GM19452 (cell line): ENCODE measurements around the gene VPS72.

Experiments
- ATAC-seq: cut with Tn5 transposase; IDR thresholded peaks from one replicate; pipeline ENCODE4 v1.9.1; 2021; ENCODE audit not compliant: unreplicated experiment

The VPS72 gene

DNA sequence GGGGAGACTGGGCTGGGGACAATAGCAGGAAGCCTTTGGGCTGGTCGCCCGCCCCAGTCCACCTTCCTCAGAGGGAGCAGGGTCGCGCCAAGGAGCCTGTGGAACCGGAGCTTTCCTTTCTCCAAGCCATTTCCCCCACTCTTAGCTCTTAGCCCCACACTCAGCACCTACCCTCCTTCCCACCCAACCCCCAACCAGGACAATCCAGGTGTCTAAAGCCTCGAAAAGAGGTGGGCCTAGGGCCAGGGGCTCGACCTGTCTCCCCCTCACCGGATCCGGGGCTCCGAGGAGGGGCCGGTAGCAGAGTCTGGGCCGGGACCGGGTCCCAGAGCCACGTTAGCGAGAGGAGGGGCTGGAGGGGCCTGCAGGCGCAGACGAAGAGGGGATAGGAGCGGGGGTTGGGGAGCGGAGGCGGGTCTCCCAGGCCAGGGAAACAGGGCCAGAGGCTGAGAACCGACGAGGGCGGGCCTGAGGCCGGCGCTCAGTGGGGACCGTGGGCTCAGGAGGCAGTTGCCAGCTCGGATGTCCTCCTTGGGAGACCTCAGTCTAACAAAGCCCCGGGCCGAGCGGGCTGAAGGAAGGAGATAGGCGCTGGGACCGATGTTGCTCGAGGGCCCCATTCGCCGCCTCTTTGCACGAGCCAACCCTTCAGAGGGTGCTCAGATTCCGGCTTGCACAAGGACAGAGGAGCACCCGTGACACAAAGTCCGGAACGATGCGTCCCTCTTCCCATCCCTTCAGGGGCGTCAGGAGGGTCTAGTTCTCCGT, 44.5 kb downstream of the VPS72 start:
- no peak for ATAC-seq

DNA sequence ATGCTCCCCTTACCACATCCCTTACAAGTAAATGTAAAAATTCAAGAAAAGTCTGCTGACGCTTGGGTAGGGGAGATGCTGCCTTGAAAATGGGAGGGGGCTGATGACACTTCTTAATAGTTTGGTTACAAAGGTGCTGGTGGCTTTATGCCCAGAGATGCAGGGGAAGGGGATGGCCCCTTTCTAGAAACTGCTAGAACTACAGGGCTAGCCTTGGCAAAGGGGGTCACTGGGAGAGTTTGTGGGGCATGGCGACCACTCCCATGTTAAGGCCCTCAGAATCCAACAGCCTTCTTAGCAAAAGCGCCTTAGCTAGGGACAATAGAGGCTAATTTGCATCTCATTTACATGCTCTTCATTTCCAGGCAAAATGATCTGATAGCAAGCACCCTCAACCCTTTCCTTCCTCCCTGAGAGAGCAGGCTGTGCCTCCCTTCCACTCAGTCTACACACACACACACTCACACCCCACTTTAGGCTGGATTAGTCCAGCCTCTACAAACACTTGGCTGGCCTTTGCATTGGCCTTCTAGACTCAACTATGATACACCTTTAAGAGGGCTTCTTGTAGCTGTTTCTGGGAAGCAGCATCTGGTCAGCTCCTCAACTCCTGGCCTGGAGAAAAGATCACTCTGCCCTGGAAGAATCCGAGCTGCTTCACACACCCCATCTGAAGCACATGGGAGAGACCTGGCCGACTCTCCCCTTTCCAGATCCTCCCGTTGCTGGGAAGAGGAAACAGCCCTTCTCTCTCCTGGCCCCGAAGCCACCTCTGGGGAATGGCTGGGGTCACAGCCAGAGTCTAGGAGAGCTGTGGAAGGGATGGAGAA, 45.3 kb downstream of the VPS72 start:
- no peak for ATAC-seq

DNA sequence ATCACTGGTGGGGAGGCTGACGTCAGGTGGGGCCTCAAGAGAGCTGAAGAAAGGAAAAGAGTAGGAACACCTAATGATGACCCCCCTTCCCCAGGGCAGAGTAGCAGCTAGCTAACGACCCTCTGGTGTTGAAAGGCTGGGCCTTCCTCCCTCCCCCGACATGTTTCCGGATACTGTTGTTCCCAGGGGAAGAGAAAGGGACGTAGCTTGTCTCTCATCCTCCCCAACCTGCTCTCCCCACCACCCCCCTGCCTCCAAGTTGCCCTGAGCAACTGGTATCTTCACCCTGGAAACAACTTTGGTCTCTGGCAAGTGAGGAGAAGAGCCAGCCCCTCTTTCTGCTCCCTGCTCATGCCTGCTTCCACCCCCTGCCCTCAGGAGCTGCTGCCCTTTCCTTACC, 46.0 kb downstream of the VPS72 start:
- no peak for ATAC-seq

DNA sequence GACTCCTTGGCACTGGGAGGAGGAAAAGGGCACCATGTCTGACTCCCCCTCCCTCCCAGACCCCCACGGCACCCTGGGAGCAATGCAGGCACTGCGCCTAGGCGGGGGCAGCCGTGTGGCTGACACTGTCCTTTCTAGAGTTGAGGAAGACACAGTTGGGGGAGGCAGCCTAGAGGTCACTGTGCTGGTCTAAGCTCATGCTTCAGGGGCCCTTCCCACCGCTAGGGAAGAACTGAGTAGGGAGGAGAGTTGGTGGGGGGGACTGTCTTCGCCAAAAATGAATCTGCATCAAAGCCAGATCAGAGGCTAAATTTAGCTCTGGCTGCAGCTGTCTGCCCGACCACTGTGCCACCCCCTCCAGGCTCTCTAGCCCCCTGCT, 47.0 kb downstream of the VPS72 start:
- no peak for ATAC-seq

DNA sequence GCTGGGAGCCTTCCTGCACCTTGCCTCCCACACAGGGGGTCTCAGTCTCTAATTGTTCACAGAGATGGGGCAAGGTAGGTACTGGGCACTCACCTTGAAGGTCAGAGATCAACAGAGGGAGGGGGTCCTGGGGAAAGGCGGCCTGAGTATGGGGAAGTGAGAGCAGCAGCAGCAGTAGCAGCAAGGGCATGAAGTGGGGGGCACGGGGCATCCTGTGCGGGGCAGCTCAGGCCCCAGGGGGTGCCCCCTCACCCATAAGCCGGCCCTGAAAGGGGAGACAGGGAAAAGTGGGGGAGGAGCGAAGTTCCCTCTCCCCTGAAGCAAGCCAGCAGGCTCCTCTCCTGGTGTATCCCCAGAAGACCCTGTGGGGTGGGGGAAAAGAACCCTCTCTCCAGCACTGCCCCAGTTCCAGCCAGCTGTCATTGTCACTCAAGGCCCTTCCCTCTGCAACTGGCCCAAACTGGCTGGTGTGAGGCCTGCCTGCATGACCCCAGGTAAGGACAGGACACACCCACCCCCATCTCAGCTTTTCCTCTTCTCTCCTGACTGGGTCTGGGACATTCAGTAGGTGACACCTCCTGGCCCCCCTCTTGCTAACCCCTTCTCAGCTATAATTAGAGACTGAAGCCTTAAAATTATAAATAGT, 47.5 kb downstream of the VPS72 start:
- ATAC-seq: no peak

DNA sequence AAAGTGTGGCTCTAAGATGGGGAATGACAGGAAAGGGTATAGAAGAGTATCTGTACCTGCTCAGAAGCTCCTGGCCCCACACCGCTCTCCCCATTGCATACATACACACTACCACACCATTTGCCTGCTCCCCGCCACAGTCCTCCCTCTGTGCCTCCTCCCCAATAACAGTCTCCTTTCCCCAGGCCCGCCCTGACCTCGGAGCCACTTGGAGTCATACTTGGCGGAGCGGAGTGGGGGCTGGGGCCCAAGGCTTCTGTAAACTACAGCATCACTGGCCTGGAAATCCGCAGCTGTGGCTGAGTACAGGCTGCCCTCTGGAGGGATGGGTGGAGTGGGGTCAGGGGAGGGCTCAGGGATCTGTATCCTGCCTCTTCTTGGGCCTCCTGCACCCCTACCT, 52.2 kb downstream of the VPS72 start:
- ATAC-seq: no peak

DNA sequence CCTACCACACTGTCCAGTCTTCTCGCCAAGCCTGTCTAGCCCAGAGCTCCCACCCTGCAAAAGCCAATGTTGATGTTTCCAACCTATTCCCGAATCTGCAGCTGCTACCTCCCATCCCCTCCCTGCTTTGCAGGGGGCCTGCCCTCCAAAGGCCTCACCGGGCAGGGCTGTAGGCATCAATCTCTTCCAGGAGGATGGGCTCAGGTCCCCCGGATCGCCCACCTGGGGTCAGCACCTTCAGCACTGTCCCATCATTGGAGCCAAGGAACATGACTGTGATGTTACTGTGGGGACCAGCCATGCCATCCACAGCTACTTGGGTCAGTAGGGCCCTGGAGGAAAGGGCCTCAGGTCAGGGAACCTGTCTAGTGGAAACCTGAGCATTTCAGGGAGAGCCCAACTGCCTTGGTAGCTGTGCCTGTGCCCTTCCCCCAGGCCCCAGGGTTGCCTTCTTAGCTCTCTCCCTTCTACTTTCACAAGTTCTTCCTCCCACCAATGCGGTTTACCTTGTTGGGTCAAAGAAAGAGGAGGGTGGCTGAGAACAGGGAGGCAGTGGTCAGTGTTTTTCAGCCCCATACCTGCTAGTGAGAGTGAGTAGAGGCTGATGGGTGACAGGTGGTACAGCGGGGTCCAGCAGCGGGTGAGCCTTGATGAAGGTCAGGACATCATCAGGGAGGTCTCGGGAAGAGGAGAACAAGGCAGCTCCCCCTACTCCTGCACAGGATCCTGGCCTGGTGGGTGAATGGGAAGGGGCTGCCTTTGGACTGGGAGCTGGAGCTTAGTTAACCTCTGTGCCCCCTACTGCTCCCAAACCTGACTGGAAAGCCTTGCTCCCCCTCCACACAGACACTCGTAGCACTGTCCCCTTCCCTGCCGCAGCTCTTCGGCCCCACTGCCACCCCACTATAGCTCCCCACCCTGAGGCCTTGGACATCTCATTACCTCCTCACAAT, 54.3 kb downstream of the VPS72 start:
- no peak for ATAC-seq

DNA sequence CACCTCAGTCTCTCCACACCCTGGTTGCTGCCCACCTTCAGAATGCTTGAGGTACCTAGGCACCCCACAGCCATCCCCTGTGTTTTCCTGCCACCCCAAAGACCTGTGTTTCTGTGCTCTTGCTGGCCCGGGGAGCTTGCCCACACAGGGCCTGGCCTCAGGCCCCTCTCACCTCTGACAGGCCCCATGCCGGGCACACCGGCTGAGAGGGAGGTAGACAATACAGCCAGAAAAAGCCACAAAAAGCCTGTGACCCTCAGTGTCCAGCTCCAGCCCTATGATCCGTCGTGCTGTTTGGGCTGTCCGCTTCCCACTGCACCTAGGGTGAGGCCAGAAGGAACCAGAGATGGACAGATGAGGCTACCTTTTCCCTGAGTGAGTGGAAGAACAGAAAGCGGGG, 55.0 kb downstream of the VPS72 start:
- no peak for ATAC-seq

DNA sequence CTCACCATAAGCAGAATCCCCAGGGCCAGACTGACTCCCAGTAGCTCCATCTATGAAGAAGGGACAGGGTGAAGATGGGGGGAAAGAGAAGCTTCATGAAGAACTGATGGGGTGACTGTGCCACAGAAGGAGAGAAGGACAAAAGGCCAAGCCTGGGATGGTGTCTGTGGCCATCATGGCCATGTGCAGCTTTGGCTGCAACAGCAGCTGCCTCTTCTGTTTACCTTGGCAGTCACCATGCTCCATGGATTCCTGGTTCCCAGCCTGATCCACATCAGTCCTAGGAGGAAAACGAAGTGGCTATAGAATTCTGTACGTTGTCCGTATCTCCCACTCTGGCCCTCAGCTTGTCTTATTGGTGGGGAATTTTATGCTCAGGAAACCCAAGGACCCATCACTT, 55.6 kb downstream of the VPS72 start:
- no peak for ATAC-seq

DNA sequence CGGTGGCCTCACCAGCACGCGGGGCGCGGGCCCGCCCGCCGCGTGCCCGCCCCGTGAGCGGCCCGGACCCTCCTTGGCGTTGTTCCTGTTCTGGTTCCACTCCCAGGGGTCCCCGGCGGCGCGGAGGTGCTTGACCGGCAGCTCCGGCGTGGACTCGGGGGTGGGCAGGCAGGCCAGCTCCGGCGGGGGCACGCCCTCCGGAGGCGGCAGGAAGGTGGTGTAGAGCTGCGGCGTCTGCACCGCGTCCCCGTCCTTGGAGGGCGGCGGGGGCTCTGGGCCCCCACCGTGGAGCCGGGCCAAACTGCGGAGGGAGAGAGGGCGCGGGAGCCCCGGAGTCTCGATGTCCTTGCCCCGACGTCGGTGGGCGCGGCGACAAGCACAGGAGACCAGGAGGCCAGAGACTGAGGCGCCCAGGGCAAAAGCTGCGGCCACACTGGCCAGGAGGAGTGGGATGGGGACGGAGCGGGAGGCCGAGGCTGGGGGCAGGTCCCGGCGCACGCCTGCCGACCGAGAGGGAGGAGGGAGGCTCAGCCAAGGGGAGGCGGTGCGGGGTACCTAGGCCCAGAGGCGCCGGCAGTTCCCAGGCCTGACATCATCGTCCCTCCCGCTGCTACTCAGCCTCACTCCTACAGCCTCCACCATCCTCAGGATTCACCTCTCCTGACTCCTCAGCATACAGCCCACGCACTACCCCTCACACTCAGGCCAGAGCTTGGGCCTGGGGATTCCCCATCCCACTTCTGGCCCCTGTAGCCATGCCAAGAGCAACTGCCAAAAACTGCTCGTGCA, 56.8 kb downstream of the VPS72 start:
- no peak for ATAC-seq

DNA sequence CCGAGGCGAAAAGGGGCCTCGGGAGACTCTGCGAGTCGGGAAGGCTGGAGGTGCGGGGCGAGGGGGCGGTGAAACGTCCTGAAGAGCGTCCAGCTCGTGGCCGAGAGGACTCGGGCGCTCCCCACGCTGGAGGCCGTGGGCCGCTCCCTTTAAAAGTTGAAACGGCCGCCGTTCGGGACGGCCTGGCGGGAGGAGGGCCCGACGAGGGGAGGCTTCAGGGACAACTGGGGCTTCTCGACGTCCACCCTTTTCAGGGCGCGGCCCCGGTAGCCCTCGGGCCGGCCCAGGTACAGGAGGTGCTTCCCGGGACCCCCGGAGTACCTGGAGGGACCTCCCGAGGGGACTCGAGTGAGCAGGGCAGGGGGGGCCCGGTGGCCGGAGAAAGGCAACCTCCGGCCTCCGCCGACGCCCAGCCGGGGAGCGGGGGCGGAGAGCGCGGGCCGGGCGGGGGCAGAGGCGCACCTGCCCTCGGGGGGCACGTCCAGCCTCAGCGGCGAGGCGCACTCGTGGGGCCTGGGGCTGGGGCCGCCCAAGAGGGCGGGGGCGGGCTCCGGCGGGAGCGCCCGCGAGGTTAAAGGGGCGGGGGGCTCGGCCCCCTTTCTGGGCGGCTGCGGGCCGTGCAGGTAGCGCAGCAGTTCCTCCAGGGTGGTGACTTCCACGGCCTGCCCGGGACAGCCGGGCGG, 57.5 kb downstream of the VPS72 start:
- no peak for ATAC-seq

DNA sequence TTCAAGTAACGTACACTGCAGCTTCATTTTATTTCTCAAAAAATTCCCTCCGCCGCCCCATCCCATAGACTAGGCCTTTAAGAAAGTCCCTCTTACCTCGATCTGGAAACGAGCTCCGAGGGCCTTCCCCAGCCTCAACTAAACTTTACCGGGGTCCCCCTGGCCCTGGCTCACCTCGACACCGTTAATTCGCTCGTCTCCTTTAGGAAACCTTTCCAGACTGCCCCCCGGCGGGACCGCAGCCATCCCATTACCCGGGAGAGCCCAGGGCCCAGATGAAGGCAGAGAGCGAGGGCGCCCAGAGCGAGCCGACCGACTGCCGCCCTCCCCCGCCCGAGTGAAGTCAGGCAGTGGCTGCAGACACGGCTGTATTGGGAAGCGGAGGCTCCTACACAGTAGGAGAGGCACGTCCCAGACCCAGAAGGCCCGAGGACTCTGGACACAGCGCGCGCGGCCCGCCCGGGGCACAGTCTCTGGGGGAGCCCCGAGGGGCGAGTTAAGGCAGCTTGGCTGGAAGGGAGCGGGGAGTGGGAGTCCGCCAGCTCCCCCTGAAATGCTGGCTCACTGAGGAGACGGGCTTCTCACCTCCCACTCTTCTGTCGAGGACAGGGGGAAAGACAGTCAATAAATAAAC, 58.2 kb downstream of the VPS72 start:
- no peak for ATAC-seq

DNA sequence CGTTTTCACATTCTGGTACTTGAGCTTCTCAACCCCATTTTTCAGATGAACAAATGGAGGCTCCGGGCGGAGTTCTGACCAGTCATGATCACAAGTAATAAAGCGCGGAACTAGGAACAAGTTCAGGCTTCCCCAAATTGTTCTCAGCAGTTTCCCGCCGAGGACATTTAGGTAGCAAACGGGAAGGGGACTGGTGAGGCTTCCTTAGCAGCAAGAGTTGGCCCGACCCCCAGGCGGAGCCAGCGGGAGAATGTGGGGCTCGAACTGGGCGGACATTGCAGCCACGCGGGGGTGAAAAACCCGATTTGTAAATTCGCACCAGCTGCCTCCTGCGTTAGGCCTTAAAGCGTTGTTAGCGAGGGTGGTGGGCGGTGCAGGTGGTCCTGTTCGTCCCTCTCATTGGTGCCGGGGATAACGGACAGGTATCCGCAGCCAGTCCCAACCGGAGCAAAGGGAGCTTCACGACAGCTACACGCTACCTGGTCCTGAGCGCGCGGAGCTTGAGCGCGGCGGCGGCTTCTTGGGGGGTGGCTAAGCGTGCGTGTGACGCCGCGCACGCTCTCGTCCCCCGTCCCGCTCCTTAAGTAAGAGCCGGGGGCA, 58.9 kb downstream of the VPS72 start:
- ATAC-seq: peak; percentile 67

DNA sequence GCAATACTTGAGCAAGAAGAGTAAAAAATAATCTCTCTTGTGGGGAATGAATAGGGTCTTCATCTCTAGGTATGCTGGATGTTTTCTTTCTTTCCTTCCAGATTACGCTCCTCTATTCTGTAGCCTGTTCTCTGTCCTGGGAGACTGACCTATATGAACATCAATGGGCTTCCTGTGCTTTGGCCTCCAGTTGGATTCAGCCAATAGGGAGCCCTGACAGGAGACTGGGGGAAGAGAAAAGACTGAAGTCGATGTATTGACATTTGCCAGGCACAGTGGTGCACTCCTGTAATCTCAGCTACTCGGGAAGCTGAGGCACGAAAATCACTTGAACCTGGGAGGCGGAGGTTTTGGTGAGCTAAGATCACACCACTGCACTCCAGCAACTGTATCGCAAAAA, 61.2 kb downstream of the VPS72 start:
- no peak for ATAC-seq
